Measurements from ENCODE around the gene FRMPD1. TPM values are rescaled to one million over a fixed set of nuclear protein-coding genes. Genes with fewer than 3 reads are reported as not detected.

Gene FRMPD1
- total RNA-seq, 2 donors from 2014 or later, result 0.33 to 0.55 TPM

DNA sequence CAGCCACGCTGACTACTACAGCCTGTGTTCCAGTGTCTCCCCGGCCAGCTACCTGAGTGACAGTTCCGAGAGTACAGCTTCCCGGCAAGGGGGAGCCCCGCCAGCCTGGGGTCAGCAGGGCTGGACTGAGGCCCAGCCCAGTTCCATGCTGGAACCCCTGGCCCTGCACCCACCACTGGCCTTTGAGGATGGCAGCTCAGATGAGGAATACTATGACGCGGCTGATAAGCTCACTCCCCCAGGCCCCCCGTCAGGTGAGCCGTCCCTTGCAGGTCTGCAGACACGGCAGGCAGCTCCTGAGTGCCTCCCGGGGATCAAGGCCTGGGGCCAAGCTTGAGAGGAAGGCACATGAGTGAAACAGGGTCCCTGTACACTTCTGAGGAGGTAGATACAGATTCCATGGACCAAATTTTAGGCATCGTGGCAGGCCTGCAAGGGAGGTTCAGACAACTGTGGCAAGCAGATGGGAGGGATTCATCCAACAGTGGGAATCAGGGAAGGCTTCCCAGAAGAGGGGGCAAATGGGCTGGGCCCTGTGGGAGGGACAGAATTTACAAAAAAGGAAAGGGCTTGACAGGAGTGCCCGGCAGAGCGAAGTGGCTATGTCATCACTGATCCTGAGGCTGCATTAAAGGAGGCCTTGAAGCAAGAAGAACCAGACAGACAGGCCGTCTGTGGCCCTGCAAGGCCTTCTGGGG lies 90.0 kb downstream of the FRMPD1 start:
- WGBS, 2 experiments (ENCODE audit: insufficient coverage in 1 of 2, insufficient read length in 1 of 2), result 70 to 90% methylated on average over 3 to 15 of the region's 15 CpGs
- peaks cover 3% of the 10 kb centered on the region for H3K27me3 Mint-ChIP-seq (ENCODE audit: insufficient read depth)
- no peak overlapping the region for H3K9ac ChIP-seq (ENCODE audit: extremely low read depth, low read length, poor library complexity, severe bottlenecking)
- H3K4me3 ChIP-seq (ENCODE audit: low read length), result no peak overlapping the region
- no peak for DNase-seq
- TF ChIP-seq CTCF (conservative IDR thresholded peaks at IDR 0.05), result no peak
- H3K36me3 ChIP-seq (ENCODE audit: control insufficient read depth, insufficient read depth, low read length), result no peaks in the 10 kb centered on the region
- H3K4me3 Mint-ChIP-seq, result no peak overlapping the region
- no peaks in the 10 kb centered on the region for H3K9me3 Mint-ChIP-seq
- no peaks in the 10 kb centered on the region for H3K4me1 ChIP-seq (ENCODE audit: control insufficient read depth, insufficient read depth, low read length)
- no peak overlapping the region for H3K27ac Mint-ChIP-seq
- H3K4me1 Mint-ChIP-seq, result peaks cover 3% of the 10 kb centered on the region
- no peaks in the 10 kb centered on the region for H3K9me3 ChIP-seq (ENCODE audit: control insufficient read depth, low read length)
- no peaks in the 10 kb centered on the region for H3K36me3 Mint-ChIP-seq (ENCODE audit: low read depth)
- no peaks in the 10 kb centered on the region for H3K27me3 ChIP-seq (ENCODE audit: control insufficient read depth, insufficient read depth, low read length, poor library complexity, severe bottlenecking)
- no peak overlapping the region for H3K27ac ChIP-seq (ENCODE audit: low read depth, low read length)

DNA sequence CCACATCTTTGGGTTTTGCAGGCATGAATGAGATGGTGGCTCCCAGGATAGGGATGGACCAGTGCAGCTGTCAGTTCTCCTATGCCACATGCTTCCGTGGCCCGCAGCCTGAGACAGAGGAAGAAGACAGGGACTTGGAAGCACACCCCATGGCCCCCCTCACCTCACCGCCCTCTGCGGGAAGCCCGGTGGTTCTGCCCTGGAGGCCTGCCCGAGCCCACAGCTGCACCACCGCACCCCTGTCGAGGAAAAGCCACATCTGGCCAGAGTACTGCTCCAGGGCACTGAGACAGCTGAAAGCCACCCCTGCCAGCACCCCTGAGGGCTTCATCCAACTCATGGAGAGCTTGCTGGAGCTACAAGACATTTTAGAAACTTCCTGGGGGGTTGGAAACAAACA lies 95.2 kb downstream of the FRMPD1 start:
- H3K4me1 ChIP-seq (ENCODE audit: control insufficient read depth, insufficient read depth, low read length), result peaks cover 5% of the 10 kb centered on the region
- no peak overlapping the region for H3K27ac ChIP-seq (ENCODE audit: low read depth, low read length)
- DNase-seq, result no peak
- H3K9me3 ChIP-seq (ENCODE audit: control insufficient read depth, low read length), result no peaks in the 10 kb centered on the region
- no peaks in the 10 kb centered on the region for H3K36me3 ChIP-seq (ENCODE audit: control insufficient read depth, insufficient read depth, low read length)
- no peaks in the 10 kb centered on the region for H3K27me3 ChIP-seq (ENCODE audit: control insufficient read depth, insufficient read depth, low read length, poor library complexity, severe bottlenecking)
- no peak for TF ChIP-seq CTCF (conservative IDR thresholded peaks at IDR 0.05)
- WGBS, 2 experiments (ENCODE audit: insufficient coverage in 1 of 2, insufficient read length in 1 of 2), result 89% methylated on average over 8 of the region's 8 CpGs; no CpG with 5 or more reads in 1 of the 2 experiments
- Mint-ChIP-seq H3K4me3 (no peak overlapping the region), H3K9me3 (no peaks in the 10 kb centered on the region), H3K36me3 (ENCODE audit: low read depth) (no peaks in the 10 kb centered on the region), H3K4me1 (peaks cover 33% of the 10 kb centered on the region), H3K27me3 (ENCODE audit: insufficient read depth) (peaks cover 3% of the 10 kb centered on the region), H3K27ac (no peak overlapping the region)
- H3K9ac ChIP-seq (ENCODE audit: extremely low read depth, low read length, poor library complexity, severe bottlenecking), result no peak overlapping the region
- H3K4me3 ChIP-seq (ENCODE audit: low read length), result no peak overlapping the region

- H3K4me1 ChIP-seq (ENCODE audit: control insufficient read depth, insufficient read depth, low read length), result peaks cover 5% of the 10 kb centered on the region
- WGBS, 2 experiments (ENCODE audit: insufficient coverage in 1 of 2, insufficient read length in 1 of 2), result 74 to 87% methylated on average over 10 to 24 of the region's 24 CpGs
- H3K27me3 Mint-ChIP-seq (ENCODE audit: insufficient read depth), result peaks cover 3% of the 10 kb centered on the region
- no peaks in the 10 kb centered on the region for H3K9me3 Mint-ChIP-seq
- no peaks in the 10 kb centered on the region for H3K36me3 Mint-ChIP-seq (ENCODE audit: low read depth)
- H3K9ac ChIP-seq (ENCODE audit: extremely low read depth, low read length, poor library complexity, severe bottlenecking), result no peak overlapping the region
- H3K9me3 ChIP-seq (ENCODE audit: control insufficient read depth, low read length), result no peaks in the 10 kb centered on the region
- no peak overlapping the region for H3K4me3 Mint-ChIP-seq
- no peak overlapping the region for H3K4me3 ChIP-seq (ENCODE audit: low read length)
- no peaks in the 10 kb centered on the region for H3K27me3 ChIP-seq (ENCODE audit: control insufficient read depth, insufficient read depth, low read length, poor library complexity, severe bottlenecking)
- H3K4me1 Mint-ChIP-seq, result peaks cover 36% of the 10 kb centered on the region
- no peak for TF ChIP-seq CTCF (conservative IDR thresholded peaks at IDR 0.05)
- no peak for DNase-seq
- H3K36me3 ChIP-seq (ENCODE audit: control insufficient read depth, insufficient read depth, low read length), result no peaks in the 10 kb centered on the region
- H3K27ac Mint-ChIP-seq, result no peak overlapping the region
- H3K27ac ChIP-seq (ENCODE audit: low read depth, low read length), result no peak overlapping the region
These were observed 95.9 kb downstream of the FRMPD1 start for GRCh38 chr9:37746448-37747270.

Measured in endodermal cell (in vitro differentiated cells).